Central memory CD8-positive, alpha-beta T cell (primary cell): Measurements from ENCODE around the gene IL31.
"Not testable (repeated sequence)": the region's sequence is repeated elsewhere in the genome, so short reads cannot be mapped to it uniquely, and the experiment has no call there.

Experiments used
- ATAC-seq: fragments of 150-1000 bp; cut with Tn5 transposase; replicated peaks from 2 replicates; pipeline ENCODE4 v1.10.0; 2022; ENCODE audit warnings: mild to moderate bottlenecking, moderate FRiP score, moderate number of reproducible peaks; ENCODE audit not compliant: poor library complexity, severe bottlenecking; ENCODE audit errors: extremely low read depth
- DNase-seq, 2 donors: peaks; one replicate each; pipeline ENCODE4 v3.0.0; 2021; ENCODE audit warnings: low spot score in 2 of 2
- H3K27ac Mint-ChIP-seq: one replicate; pipeline ENCODE4 v1.8.0; 2022; ENCODE audit warnings: low read depth, mild to moderate bottlenecking, moderate library complexity, mixed read lengths
- H3K27me3 Mint-ChIP-seq: one replicate; pipeline ENCODE4 v1.8.0; 2022; ENCODE audit warnings: mixed read lengths
- H3K36me3 Mint-ChIP-seq: one replicate; pipeline ENCODE4 v1.8.0; 2022; ENCODE audit warnings: mild to moderate bottlenecking, moderate library complexity, mixed read lengths; ENCODE audit not compliant: insufficient read depth
- H3K4me1 Mint-ChIP-seq: one replicate; pipeline ENCODE4 v1.8.0; 2022; ENCODE audit warnings: mixed read lengths
- H3K4me3 Mint-ChIP-seq: one replicate; pipeline ENCODE4 v1.8.0; 2022; ENCODE audit warnings: mild to moderate bottlenecking, moderate library complexity, mixed read lengths
- H3K9me3 Mint-ChIP-seq: one replicate; pipeline ENCODE4 v1.8.0; 2022; ENCODE audit warnings: mixed read lengths

The IL31 gene

DNA sequence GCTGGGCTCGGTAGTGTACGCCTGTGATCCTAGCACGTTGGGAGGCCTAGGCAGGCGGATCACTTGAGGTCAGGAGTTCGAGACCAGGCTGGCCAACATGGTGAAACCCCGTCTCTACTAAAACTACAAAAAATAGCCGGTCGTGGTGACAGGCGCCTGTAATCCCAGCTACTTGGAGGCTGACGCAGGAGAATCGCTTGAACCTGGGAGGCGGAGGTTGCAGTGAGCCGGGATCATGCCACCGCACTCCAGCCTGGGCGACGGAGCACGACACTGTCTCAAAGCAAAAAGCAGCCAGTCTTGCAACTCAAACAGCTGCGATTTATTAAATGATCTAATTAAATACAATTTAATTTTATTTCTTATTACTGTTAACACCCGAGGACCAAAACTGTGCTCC, 28.8 kb upstream of the IL31 start:
- not testable (repeated sequence) for DNase-seq, H3K27ac Mint-ChIP-seq, ATAC-seq, H3K9me3 Mint-ChIP-seq, H3K4me1 Mint-ChIP-seq
- peaks cover 14% of the 10 kb centered on the region for H3K36me3 Mint-ChIP-seq
- H3K4me3 Mint-ChIP-seq = peak overlapping the region; percentile 74
- H3K27me3 Mint-ChIP-seq = peaks cover 10% of the 10 kb centered on the region

DNA sequence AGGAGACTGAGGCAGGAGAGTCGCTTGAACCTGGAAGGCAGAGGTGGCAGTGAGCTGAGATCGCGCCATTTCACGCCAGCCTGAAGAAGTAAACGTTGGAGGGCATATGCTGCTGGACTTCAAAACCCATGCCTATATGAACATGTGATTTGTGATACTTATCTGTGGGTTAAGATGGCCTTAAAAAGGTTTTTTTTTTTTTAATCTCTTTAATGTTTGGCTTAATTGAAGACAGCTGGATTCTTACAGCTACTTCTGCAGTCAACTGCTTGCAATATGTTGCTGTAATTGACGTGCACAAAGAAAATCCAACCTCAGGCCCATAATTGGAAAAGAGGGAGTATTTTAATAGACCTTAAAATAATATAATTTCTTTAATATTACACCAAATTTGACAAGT, 28.0 kb upstream of the IL31 start:
- no peak overlapping the region for H3K27ac Mint-ChIP-seq
- ATAC-seq (no peak), DNase-seq (no peak)
- H3K4me1 Mint-ChIP-seq = peaks cover 14% of the 10 kb centered on the region
- no peak overlapping the region for H3K4me3 Mint-ChIP-seq
- peaks cover 10% of the 10 kb centered on the region for H3K27me3 Mint-ChIP-seq
- no peaks in the 10 kb centered on the region for H3K9me3 Mint-ChIP-seq
- H3K36me3 Mint-ChIP-seq = peaks cover 12% of the 10 kb centered on the region

DNA sequence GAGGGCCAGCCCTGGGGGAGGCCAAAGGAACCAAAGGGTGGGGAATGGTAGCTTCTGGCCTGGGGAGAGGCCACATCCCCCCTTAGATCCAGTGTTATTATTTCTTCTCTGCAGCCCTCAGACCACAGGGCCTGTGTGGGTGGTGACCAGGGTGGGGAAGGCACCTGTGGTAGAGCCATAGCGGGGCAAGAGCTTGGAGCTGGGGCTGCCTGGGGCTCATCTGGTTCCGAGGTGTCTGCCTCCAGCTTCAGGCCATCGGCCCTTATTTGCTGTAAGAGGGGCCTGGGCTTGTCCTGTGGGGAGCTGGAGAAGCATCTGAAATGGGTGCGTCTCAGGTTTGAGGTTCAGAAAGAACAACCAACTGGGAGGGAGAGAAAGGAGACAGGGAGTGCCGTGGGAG, 27.4 kb upstream of the IL31 start:
- Mint-ChIP-seq H3K4me3 (no peak overlapping the region), H3K9me3 (no peaks in the 10 kb centered on the region), H3K4me1 (peaks cover 14% of the 10 kb centered on the region), H3K27me3 (peaks cover 10% of the 10 kb centered on the region), H3K27ac (no peak overlapping the region), H3K36me3 (peaks cover 9% of the 10 kb centered on the region)
- no peak for DNase-seq
- ATAC-seq = no peak

DNA sequence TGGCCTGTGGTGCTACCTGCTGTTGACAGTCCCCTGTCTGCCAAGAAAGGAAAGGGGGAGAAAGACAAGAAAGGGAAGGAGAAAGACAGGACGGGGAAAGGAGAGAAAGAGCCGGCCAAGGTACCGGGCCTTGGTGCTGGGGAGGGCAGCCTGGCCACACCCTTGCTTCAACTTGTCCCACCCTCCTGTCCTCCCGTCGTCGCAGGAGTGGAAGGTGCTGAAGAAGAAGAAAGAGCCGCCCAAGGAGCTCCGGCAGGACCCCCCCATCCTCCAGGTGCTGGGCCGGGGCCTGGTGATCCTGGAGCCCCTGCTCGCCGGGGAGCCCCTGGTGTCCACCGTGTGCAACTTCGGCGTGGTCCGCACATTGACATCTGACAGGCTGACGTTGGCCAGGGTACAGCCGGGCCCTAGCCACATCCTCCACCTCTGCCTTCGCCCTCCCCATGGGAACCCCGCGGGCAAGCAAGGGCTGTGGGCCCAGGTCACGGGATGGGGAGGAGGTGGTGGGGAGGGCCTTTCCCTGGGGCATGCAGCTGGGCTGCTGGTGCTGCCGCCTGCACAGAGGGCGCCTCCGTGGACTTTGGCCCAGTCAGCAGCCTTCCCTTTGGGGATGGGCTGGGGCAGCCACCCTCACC, 26.6 kb upstream of the IL31 start:
- Mint-ChIP-seq H3K27me3 (peaks cover 10% of the 10 kb centered on the region), H3K36me3 (peaks cover 6% of the 10 kb centered on the region), H3K9me3 (no peaks in the 10 kb centered on the region), H3K4me3 (no peak overlapping the region), H3K4me1 (peaks cover 14% of the 10 kb centered on the region), H3K27ac (no peak overlapping the region)
- DNase-seq (no peak), ATAC-seq (no peak)

DNA sequence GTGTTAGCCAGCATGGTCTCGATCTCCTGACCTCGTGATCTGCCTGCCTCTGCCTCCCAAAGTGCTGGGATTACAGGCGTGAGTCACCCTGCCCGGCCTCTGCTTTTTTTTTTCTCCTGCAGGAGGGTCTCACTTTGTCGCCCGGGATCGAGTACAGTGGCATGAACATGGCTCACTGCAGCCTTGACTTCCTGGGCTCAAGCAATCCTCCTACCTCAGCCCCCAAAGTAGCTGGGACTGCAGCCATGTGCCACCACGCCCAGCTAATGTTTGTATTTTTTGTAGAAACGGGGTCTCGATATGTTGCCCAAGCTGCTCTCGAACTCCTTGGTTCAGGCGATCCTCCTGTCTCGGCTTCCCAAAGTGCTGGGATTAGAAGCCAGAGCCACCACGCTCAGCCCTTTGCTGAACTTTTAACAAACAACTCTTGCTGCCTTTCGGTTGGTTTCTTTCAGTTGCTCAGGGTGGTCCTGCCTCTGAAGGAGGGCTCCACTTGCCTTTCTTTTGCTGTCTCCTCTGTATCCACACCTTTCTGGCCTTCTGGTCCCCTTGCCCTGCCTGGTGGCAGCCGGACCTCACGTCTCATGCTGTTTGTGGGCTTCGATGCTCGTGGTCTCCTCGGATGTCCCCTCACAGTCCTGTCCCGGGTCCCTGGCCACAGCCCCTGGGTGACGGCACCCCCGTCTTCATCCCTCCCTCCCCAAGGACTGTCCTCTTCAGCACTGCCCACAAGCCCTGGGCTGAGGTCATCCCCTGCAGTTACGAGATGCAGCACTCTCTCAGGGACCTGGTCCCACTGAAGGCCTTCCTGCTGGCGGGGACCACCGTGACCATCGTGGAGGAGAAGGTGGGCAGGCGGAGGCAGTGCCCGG, 25.7 kb upstream of the IL31 start:
- ATAC-seq (no peak), DNase-seq (no peak)
- Mint-ChIP-seq H3K4me3 (no peak overlapping the region), H3K27ac (no peak overlapping the region), H3K9me3 (no peaks in the 10 kb centered on the region), H3K36me3 (peaks cover 8% of the 10 kb centered on the region), H3K4me1 (peaks cover 6% of the 10 kb centered on the region), H3K27me3 (peaks cover 10% of the 10 kb centered on the region)

DNA sequence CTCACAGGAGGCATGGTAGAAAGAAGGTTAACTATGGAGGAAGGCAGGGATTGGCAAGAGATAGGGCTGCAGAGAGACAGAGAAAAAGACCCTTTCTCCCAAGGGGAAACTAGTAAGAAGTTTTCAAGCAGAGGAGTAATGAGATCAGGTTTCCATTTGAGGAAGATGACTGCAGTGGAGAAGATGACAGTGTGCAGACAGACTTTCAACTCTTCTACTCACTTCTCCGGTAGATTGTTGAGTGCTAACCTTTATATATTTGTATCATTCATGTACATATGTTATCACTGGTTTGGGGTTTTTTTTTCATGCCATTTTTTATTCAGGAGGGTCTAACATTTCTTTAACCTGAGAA, 23.6 kb upstream of the IL31 start:
- H3K27ac Mint-ChIP-seq = no peak overlapping the region
- H3K27me3 Mint-ChIP-seq = peaks cover 10% of the 10 kb centered on the region
- H3K9me3 Mint-ChIP-seq = no peaks in the 10 kb centered on the region
- peaks cover 6% of the 10 kb centered on the region for H3K4me1 Mint-ChIP-seq
- no peak for ATAC-seq
- H3K36me3 Mint-ChIP-seq = peaks cover 5% of the 10 kb centered on the region
- DNase-seq = no peak
- H3K4me3 Mint-ChIP-seq = peak overlapping the region; percentile 6

DNA sequence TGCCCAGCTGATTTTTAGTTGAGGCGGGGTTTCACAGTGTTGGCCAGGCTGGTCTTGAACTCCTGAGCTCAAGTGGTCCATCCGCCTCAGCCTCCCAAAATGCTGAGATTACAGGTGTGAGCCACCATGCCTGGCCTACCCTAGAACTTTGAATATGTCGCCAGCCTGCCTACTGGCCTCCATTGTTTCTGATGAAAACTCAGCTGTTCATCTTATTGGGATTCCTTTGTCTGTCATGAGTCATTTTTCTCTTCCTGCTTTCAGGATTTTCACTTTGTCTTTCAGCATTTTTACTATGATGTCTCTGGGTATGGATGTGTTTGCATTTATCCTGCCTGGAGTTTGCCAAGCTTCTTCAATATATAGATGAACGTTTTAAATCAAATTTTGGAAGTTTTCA, 21.4 kb upstream of the IL31 start:
- DNase-seq = no peak
- peaks cover 5% of the 10 kb centered on the region for H3K36me3 Mint-ChIP-seq
- no peak overlapping the region for H3K27ac Mint-ChIP-seq
- ATAC-seq = no peak
- H3K9me3 Mint-ChIP-seq = no peaks in the 10 kb centered on the region
- H3K27me3 Mint-ChIP-seq = peaks cover 10% of the 10 kb centered on the region
- peaks cover 14% of the 10 kb centered on the region for H3K4me1 Mint-ChIP-seq
- H3K4me3 Mint-ChIP-seq = no peak overlapping the region

DNA sequence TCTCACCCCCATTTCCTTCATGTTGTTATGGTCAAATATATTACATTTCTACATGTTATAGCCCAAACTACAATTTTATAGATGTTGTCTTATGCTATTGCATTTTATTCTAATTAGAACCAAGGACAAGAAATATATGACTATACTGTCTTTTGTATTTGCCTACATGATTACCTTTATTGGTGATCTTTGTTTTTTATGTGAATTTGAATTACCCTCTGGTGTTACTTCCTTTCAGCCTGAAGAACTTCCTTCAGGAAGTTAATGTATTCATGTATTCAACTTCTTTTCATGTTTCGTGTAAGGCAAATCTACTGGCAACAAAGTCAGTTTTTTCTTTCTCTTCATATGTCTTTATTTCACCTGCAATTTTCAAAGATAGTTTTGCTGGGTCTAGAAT, 20.8 kb upstream of the IL31 start:
- ATAC-seq (no peak), DNase-seq (no peak)
- H3K36me3 Mint-ChIP-seq = peaks cover 5% of the 10 kb centered on the region
- H3K4me1 Mint-ChIP-seq = peaks cover 14% of the 10 kb centered on the region
- H3K9me3 Mint-ChIP-seq = no peaks in the 10 kb centered on the region
- no peak overlapping the region for H3K4me3 Mint-ChIP-seq
- H3K27me3 Mint-ChIP-seq = peaks cover 4% of the 10 kb centered on the region
- H3K27ac Mint-ChIP-seq = no peak overlapping the region

DNA sequence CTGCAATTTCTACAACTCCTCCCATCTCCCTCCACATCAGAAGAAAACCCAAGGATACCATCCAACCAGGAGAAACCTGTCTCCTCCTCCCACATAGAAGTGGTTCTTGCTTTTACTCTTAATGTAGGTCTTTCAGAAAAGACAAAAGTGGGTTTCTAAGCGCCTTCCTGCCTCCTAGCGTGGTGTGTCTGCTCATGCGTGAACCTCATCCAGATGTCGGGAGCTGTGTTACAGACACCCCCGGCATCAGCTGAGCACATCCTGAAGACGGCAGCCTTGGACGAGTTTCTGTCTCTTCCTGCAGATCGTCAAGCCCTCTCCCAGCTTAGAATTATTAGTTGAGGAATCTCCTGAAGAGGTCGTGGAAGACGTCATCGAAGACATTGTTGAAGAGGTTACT, 18.4 kb upstream of the IL31 start:
- H3K4me3 Mint-ChIP-seq = no peak overlapping the region
- no peak overlapping the region for H3K27ac Mint-ChIP-seq
- H3K9me3 Mint-ChIP-seq = no peaks in the 10 kb centered on the region
- ATAC-seq (no peak), DNase-seq (no peak)
- peaks cover 11% of the 10 kb centered on the region for H3K4me1 Mint-ChIP-seq
- peaks cover 3% of the 10 kb centered on the region for H3K36me3 Mint-ChIP-seq
- no peaks in the 10 kb centered on the region for H3K27me3 Mint-ChIP-seq

DNA sequence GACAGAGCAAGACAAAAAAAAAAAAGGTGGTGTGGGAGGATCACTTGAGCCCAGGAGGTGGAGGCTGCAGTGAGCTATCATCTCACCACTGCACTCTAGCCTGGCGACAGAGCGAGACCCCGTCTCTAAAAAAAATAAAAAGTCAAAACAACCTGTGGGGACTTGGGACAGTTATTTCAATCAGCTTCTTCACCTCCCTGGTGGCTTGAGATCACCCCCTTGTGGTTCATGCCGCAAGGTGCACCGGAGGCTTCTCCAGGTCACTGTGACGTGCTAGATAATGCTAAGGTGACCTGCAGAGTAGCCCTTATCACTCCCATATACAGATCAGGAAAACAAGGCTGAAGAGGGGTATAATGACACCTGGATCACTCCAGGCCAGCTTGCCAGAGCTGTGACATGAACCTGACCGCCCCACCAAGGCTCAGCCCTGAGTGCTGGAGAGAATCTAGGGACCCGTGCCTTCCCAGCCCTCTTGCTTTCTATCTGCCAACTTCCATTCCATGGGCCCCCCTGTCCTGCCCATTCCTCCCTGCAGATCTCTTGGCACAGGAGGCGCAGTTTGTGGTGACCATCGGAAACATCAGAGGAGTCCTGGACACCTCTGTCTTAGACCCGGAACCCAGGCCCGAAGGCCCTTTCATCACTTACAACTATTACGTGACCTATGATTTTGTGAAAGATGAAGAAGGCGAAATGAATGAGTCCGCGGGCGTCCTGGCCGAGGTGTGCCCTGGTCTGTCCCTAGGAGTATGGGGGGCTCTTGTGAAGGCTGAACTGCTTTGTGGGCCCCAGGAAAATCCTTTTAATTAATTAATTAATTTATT, 17.0 kb upstream of the IL31 start:
- H3K27me3 Mint-ChIP-seq = no peaks in the 10 kb centered on the region
- H3K36me3 Mint-ChIP-seq = peaks cover 2% of the 10 kb centered on the region
- peak; percentile 82 for ATAC-seq

DNA sequence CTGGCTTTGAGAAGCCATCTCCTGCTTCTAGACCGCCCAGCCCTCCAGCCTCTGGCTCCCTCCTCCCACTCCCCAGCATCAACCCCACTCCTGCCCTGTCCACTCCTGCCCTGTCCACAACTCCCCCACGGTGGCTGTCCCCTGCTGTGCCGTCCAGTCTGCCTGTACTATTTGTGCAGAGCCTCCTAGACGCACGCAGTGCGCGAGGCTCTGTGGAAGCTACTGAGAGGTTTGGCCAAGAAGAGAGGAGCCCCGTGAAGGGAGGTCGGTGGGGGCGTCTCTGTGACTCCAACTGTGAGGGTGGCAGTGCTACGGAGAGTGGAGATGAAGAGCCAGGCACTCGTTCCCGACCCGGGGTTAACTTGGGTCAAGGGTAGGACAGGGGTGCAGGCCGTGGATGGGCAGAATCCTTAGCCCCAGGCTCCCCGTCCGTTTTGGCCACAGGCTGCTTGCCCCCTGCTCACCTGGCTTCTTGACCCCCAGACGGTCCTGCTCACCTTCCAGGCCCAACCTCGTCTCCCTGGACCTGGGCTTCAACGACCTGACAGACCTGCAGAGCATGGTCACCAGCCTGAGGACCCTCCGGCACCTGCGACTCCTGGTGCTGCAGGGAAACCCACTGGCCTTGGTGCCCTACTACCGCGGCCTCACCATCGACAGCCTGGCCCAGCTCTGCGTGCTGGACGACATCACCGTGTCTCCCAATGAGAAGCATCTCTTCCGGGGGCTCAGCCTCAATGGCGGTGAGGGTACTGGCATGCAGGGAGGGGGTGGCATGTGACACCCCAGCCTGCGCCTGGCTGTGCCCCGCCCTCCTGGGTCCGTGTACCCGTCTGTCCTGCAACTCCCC, 15.8 kb upstream of the IL31 start:
- H3K27ac Mint-ChIP-seq = no peak overlapping the region
- DNase-seq = no peak
- peaks cover 8% of the 10 kb centered on the region for H3K4me1 Mint-ChIP-seq
- peaks cover 2% of the 10 kb centered on the region for H3K36me3 Mint-ChIP-seq
- H3K9me3 Mint-ChIP-seq = no peaks in the 10 kb centered on the region
- no peak for ATAC-seq
- no peak overlapping the region for H3K4me3 Mint-ChIP-seq
- H3K27me3 Mint-ChIP-seq = no peaks in the 10 kb centered on the region

More for the DNA sequence above, 17.0 kb upstream of the IL31 start:
- Mint-ChIP-seq H3K9me3 (no peaks in the 10 kb centered on the region), H3K27ac (no peak overlapping the region), H3K4me1 (peaks cover 8% of the 10 kb centered on the region), H3K4me3 (no peak overlapping the region)
- DNase-seq = peak; percentile 56 to 68

DNA sequence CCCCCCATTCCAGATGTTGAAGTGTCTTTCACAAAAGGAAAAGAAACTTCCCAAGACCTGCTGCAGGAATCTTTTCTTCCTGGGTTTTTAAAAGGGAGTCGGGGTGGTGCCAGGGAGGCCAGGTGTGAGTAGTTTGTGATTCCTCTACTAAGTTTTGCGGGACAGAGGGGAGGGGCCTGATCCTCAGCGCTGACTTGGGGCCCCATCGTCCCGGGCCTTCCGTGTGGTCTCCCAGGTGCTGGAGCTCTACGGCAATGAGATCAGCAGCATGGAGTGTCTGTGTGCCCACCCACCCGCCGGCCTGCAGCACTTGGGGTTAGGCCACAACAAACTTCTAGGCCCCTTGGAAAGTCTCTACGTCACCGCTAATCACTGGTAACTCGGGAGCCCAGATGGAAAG, 13.4 kb upstream of the IL31 start:
- H3K27me3 Mint-ChIP-seq = no peaks in the 10 kb centered on the region
- DNase-seq = no peak
- H3K4me3 Mint-ChIP-seq = no peak overlapping the region
- H3K36me3 Mint-ChIP-seq = peaks cover 4% of the 10 kb centered on the region
- H3K4me1 Mint-ChIP-seq = peaks cover 13% of the 10 kb centered on the region
- no peaks in the 10 kb centered on the region for H3K9me3 Mint-ChIP-seq
- H3K27ac Mint-ChIP-seq = no peak overlapping the region
- no peak for ATAC-seq
